Renal cortical epithelial cell (primary cell): ENCODE data around the gene FAM170B. TPM values are rescaled to one million over a fixed set of nuclear protein-coding genes. Genes with fewer than 3 reads are reported as not detected.
A peak's percentile ranks its signal among the peaks of the same experiment; 100 is the strongest.

Source experiments
- DNase-seq: peaks from one replicate; pipeline ENCODE4 v3.0.0-alpha.2; 2011; ENCODE audit warnings: low read depth
- total RNA-seq: library from RNA; depleted of rRNA; stranded (reverse); fragments of >200 nt; gene quantifications from 2 replicates; pipeline ENCODE4 v1.2.3, GENCODE V29; 2014

Gene FAM170B
- total RNA-seq, 1 donor from 2014 or later = not detected

DNA sequence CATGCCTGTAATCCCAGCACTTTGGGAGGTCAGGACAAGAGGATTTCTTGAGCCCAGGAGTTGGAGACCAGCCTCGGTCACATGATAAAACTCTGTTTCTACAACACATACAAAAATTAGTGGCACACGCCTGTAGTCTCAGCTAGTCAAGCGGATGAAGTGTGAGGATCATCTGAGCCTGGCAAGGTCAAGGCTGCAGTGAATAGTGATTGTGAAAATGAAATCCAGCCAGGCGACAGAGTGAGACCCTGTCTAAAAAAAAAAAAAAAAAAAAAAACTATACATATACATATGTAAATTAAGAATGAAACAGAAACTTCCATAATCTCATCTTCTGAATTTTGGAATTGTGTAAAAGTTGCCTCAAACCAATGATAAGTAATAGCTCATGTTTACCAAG, 18.2 kb upstream of the FAM170B start:
- DNase-seq = no peak

DNA sequence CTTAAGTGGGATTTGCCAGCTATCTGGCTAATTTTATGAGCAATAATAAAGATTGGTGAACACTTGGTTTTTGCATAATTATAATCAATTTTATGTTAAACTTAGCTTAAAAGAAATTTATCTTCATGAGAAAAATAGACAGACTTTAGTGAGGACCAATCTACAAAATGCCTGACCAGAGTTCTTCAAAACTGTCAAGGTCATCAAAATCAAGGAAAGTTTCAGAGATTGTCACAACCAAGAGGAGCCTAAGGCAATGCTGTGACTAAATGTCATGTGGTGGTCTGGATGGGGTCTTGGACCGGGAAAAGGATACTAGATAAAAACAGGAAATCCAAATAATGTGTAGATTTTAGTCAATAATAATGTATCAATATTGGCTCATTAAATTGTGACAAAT, 17.7 kb upstream of the FAM170B start:
- DNase-seq = no peak

DNA sequence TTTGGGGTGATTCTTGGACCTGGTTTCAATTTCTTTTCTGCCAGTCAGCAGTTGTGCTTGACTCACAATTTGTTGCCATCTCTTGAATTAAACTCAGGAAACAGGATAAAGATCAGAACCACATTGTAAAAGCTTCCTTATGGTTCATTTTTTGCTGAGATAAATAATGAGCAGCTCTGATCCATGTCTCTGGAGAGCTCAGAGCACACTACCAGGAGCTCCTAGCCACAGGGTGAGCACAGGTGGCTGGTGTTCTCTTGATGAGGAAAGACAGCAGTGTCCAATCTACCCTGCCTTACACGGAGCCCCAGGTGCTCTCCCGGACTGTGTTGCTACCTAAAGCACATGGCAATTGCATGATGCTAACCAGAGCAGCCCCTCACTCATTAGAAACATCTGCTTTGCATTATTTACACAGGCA, 17.2 kb upstream of the FAM170B start:
- no peak for DNase-seq

DNA sequence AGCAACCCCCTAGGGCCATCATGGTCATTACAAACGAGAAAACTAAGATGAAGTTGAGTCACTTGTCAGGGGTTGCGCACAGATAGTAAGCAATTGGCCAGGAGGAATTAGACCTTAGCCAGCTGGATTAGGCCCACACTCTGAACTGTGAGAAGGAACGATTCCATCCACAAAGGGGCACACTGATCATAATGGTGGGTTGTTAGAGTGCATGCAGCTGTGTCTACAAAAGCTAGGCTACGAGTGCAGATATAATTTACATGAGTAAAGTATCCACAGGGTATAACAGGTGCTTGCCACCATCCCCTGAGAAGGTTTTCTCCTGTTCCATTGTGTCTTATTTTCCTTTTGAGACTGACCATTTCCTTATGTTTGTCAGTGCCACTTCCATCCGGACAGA, 16.6 kb upstream of the FAM170B start:
- DNase-seq = no peak

DNA sequence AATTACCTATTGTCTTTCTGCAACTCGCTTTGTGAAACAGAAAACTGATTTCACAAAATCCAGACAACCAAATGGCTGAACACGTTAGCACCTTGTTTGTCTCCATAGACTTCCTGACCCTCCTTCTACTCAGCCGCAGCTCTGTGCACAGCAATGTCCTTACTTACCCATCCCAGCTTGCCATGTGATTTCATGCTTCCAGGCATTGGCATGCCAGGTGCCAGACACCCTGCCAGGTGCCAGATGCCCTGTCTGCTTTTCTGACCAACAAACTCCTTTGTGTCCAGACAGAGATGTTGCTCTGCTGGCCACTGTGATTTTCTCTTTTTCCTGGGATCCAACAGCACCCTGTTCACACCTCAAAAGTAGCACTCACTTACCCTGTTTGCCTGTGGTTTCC, 16.1 kb upstream of the FAM170B start:
- no peak for DNase-seq

DNA sequence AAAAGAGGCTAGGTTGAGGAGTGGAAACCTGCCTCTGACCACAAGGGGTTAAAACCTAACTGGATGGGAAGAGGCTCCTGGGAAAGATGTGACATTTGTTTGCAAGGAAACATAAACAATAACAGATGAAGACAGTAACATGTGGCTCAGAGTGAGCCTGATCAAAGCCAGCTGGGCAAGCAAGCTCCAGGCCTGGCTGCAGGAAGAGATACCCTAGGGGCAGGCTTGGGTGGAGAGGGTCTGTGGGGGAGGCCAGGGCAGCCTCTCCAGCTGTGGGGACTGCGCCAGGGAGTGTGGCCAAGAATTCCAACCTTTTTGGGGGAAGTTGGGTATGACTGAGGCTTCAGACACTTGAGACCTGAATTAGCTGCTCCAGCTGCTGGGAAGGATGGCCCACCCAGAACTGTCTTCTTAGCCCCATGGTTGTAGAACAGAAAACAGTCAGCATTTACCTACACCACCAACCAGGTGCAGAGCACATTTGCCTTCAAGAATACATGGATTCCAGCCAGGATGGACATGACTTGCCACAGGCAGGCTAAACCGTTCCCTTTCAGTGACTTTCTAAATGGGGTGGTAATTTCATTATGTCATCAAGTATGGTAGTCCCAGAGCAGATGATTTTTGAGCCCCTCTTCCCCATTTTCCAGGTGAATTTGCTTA, 10.4 kb upstream of the FAM170B start:
- DNase-seq = no peak

DNA sequence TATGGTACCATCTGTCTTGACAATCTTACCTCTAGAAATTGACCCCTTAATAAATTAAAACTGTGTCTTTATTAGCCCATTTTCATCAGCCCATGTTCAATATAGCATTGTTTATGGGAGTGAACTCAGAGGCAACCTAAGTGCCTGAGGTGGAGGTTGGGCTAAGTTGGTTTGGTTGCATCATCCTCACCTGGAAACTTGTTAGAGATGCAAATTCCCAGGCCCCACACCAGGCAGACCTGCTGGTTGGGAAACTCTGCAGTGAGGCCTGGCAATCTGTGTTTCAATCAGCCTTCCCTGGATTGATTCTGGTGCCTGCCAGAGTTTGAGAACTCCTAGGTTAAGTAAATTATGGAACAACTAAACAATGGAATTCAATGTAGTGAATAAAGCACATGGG, 9.4 kb upstream of the FAM170B start:
- DNase-seq = no peak

DNA sequence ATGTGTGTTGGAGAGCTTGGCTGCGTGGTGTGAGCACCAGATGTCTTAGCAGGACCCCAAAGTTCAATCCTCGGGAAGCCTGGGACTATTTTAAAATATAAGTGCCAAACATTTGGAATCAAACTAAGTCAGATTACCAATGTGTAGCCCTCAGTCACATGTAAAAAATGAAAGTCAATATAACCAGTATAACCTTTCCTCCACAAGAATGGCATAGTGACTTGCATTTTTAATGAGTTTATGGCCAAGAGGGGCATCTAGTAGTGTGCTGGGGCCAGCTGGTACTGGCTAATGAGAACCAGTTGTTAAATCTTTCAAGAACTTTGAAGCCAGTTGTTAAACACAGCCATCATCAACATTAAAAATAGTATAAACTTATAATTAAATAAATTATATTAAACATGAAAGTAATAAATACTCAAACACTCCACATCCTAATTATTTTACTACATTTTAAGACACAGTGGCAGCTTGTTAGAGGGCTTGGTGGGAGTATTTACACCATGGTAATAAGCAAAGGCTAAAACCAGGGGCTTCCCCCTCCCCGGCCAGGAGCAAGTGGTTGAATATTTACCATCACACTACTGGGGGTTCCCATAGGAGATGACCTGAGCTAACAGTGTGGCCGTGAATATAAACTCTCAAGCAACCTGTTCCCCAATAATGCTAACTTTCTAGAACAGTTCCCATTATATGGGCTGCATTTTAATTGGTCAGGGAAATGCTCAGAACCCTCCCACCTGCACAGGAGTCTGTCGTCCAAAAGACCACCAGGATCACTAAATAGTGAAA, 7.9 kb upstream of the FAM170B start:
- DNase-seq = no peak

DNA sequence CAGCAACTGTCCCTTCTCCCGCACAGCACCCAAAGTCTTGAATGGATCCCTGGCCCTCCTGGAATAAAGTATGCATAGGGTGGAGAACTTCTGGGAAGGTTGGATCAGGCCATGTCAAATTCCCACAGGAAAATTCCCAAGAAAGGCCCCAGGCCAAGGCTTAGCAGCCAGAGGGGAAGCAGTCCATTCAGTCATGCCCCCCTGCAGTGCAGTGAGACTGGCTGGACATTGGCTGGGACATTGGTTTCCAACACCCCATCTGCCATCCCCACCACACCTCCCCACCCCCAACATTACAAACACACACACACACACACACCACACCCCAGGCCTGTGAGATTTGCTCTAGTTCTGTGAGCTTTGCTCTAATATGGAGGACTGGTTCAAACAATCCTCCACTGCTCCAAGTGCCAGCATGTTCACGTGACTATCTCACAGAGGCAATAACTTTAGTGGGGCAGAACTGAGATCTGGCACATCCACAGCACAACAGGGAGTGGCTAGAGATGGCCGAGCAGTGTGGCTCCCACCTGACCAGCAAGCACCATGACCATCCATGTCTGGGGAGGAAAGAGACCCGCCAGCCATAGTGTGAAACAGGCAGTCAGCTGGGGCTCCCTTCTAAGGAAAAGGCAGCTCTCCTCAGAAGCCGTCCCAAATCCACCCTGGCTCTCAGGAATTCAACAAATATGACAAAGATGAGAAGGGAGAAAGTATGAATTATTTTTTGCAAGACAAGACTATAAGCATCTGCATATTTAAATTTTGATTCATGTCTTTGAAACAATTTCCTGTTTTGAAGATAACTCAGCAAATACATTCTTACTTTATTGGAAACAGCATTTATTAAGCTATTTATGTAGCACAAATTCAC, 6.7 kb upstream of the FAM170B start:
- DNase-seq = no peak

DNA sequence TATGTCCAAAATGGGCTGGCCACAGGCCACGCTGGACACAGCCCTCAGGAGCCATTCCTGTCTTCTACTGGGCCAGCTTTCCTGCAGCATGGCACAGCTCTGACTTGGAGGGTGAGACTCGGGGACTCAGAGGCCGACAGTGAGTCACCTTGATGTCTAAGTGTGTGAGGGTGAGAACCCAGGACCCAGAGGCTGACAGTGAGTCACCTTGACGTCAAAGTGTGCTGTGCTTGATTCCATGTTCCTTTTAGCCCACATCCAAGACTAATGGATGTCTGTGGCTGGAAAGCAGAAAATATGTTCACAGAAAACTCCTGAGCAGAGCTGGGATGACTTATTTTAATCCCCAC, 6.0 kb upstream of the FAM170B start:
- peak; percentile 83 for DNase-seq

DNA sequence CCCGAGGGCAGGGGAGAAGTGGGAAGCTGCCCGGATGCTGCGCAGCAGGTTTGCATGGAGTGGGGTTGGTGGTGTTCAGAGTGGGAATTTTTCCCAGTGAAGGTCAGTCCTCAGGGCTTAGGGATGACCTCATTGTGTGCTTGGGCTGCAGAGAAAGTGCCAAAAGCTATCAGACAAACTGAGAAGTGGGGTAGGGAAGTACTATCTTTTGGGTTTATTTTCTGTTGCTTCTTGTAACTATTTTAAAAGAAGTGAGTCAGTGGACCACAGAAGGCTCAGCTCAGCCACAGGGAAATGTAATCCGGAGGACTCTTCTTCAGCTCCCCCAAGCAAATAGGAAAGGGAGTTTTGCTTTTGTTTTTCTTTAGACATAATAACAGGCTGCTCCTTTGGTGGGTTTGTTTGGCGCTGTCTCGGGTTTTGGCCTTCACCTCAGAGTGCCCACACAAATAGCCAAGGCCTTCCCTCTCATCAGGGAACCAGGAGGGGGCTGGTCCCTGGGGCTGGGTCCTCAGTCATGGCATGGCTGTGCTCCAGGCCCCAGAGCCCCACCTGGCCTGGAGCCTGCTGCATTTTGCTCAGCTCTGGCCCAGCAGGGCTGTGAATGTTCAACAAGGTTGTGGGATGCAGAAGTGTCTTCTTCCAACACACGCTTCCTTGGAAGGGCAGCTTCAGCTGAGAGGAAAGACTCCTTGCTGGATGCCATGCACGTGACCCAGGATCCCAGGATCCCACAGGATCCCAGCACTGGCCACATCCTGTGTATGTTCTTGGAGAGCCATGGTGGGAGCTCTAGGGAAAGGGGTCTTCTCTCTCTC, 5.4 kb upstream of the FAM170B start:
- peak; percentile 22 for DNase-seq

DNA sequence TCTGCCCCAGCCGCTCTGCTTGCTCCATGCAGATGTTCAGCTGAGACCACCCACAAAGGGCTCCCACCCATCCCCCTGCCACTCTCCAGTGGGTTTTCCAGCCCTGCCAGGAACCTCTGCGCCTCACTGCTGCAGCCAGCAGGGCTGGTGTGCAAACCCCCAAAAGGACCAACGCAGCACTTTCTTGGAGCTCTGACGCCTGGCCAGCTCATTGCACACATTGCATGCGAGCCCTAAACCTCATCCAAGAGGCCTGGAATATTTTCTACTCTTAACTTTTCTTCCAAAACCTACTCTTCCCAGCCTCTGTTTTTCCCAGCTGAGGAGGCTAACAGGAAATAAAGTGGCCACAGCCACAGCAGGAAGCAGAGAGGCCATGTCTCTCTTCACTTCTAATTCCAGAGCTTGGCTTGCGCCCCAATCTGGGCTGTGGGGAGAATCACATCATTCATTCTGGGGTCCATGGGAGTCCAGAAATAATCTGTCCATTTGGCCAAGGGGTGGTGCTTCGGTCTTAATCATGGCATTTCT, 4.6 kb upstream of the FAM170B start:
- DNase-seq = no peak

DNA sequence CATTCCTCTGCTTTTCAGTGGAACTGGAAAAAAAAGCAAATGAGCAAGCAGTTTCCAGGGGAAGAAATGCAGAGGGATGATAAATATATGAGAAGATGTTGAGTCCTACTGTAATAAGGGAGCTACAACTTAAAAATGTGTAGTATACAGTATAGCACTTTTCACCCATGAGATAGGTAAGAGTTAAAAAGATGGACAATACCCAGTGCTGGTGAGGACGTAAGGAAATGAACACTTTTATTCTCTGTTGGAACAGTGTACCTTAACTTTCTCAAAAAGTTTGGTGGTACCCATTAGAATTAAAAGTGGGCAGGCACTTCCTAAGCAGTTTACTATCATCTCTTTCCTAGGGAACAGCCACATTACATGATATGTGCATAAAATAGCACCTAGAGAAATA, 2.7 kb upstream of the FAM170B start:
- DNase-seq = no peak

DNA sequence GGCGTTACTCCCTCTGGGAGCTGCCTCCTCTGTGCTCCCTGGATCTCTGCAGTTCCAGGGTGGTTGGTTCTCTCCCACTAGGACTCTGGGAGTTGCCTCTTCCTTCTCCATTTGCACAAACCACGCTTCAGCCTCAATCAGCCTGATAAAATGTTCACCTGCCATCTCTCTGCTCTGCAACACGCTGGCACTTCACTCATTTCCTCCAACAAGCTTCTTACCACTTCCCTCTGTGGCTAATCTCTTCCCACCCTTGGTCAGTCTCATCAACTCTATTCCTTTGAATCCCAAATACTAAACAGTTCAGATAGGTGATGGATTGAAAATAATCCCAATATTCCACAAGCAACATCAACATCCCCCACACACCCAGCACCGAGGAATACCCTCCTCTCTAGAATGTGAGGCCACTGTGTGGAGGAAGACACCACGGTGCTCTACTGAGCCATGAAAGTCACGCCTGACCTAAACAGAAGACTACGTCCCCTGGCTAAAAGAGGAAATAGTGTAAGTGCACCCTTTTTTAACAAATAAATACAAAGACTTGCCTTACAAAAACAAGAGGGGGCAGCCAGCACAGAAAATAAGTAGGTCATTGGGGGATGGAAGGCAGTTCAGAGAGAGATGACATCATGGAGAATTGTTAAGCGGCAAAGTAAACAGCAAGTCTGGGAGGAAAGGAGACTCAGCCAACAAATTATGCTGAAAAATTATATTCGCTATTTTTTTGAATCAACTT, 1.9 kb upstream of the FAM170B start:
- DNase-seq = no peak

DNA sequence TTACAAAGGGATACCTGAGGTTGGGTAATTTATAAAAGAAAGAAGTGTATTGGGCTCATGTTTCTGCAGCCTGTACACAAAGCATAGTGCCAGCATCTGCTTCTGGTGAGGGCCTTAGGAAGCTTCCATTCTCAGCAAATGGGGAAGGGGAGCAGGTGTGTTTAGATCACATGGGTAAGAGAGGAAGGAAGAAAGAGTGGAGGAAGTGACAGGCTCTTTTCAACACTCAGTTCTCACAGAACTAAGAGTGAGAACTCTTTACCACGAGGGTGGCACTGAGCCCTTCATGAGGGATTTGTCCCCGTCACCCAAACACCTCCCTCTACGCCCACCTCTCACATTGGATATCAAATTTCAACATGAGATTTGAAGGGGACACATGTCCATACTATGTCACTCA, 506 bp upstream of the FAM170B start:
- no peak for DNase-seq

DNA sequence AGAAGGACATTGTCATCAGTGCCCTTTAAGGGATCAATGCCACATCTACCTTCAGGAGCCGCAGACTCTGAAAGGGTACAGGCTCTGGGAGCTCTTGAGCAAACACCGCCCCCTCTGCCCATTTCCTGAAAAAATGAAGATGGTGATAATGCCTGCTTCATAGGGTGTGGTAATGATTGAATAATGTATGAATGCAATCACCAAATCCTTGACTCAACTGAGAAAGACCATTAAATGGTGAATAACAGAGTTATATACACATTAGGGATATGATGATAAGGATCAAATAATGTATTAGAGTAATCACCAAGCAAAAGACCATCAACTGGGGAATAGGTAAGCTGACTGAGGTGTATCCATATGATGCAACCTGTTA, 1.5 kb downstream of the FAM170B start:
- DNase-seq = no peak

DNA sequence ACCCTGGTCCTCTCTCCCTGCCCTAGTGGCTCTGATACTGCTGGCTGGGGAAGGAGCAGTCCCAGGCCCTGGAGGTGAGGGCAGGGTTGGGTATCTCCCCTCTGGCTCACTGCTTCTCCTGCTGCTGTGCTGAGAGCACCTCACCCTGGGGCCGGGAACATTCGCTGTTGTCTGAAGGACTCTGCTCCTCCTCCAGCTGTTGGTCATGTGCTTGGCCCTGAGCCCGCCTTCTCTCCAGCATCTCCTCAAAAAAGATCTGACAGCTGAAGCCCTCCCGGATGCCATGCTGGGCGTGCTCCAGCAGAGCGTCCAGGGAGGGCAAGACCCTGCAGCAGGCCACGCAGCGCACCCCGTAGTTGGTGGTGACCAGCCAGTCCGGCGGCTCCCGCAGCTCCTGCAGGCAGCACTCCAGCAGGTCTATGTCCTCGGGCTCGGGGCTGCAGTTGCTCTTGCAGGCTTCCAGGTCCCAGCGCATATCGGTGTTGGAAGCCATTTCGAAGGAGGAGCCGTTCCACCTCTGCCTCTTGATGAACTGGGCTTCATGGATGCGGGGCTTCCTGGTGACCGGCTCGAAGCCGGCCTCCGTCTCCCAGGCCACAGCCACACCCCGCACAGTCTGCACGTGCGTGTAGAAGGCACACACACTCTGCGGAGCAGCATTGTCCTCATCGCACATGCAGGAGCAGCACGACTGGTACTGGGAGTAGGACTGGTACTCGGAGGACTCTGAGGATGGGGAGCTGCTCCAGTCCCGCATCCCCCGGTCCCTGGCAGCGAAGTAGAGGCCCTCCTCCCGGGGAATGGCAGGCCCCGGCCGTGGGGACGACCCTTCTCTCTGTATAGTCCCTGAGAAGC, 2.1 kb downstream of the FAM170B start:
- no peak for DNase-seq

DNA sequence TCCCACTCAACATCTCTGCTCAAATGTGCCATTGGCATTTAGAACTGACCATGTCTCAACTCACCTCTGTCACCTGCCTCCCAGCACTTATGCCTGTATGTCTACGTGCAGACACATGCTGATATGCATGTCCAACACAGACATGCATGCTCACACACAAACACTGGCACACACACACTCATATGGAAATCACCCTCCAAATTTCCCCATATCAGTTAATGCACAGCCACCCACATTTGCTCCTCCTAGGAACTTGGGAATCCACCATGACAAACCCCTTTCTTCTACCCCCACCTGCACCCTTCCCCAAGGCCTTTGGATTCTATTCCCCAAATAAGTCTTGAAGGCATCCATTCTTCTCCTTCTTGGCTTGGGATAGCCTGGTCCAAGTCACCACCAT, 4.4 kb downstream of the FAM170B start:
- no peak for DNase-seq

DNA sequence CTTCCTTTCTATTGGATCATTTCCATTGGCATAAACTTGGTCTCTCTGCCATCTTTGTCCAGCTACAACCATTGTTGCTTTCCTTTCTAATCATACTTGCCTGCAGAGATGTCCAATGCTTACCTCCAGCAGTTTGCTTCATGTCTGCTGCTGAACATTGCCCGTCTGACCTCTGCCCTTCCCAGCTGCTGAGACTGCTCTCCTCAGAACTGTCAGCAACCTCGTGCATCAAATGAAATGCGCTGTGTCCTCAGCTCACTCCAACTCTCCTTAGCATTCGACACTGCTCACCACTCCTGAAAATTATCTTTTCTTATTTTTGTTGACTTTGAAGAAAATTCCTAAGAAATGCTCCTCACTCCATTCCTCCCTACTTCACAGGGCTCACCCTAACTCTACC, 5.0 kb downstream of the FAM170B start:
- no peak for DNase-seq
